Suprapubic skin (tissue), 4 donors: ENCODE results near the gene GSKIP. TPM values are rescaled to one million over a fixed set of nuclear protein-coding genes. Genes with fewer than 3 reads are reported as not detected.

ENCODE experiments used
- DNase-seq, 2 donors: peaks; one replicate each; pipeline ENCODE4 v3.0.0-alpha.2; 2019; ENCODE audit warnings: low spot score in 2 of 2
- H3K27ac ChIP-seq: fragments of 200-600 bp; sonication (generic); one replicate; pipeline ENCODE4 v1.5.1; 2019
- H3K27me3 ChIP-seq: fragments of 200-600 bp; sonication (generic); one replicate; pipeline ENCODE4 v1.5.1; 2019
- H3K36me3 ChIP-seq: fragments of 200-600 bp; sonication (generic); one replicate; pipeline ENCODE4 v1.5.1; 2019
- H3K4me1 ChIP-seq: fragments of 200-600 bp; sonication (generic); one replicate; pipeline ENCODE4 v1.5.1; 2019
- H3K4me3 ChIP-seq: fragments of 200-600 bp; sonication (generic); one replicate; pipeline ENCODE4 v1.5.1; 2019; ENCODE audit warnings: mild to moderate bottlenecking
- H3K9me3 ChIP-seq: fragments of 200-600 bp; sonication (generic); one replicate; pipeline ENCODE4 v1.5.1; 2019
- CTCF ChIP-seq, 2 donors: fragments of 200-600 bp in 1 of 2; fragments of 450-650 bp in 1 of 2; sonication (generic) in 1 of 2; IDR thresholded peaks; one replicate each; pipeline ENCODE4 v1.5.1; 2016 to 2019; ENCODE audit warnings: antibody characterized with exemption in 2 of 2, mild to moderate bottlenecking in 1 of 2, moderate library complexity in 1 of 2
- EP300 ChIP-seq: sonication (generic); formaldehyde crosslinking; IDR thresholded peaks from one replicate; pipeline ENCODE4 v1.6.1; 2017; ENCODE audit warnings: antibody characterized with exemption
- POLR2A ChIP-seq, 2 donors: fragments of 450-650 bp; IDR thresholded peaks; one replicate each; pipeline ENCODE4 v1.6.1; 2017; ENCODE audit warnings: antibody characterized with exemption in 2 of 2, mild to moderate bottlenecking in 2 of 2, moderate library complexity in 2 of 2
- POLR2AphosphoS5 ChIP-seq, 3 donors: sonication (generic); formaldehyde crosslinking; IDR thresholded peaks; one replicate each; pipeline ENCODE4 v1.6.1; 2017; ENCODE audit warnings: antibody characterized with exemption in 3 of 3
- WGBS: methylation state at CpG from one replicate; pipeline ENCODE4 v1.1.5; 2018; 5-methylcytosine and 5-hydroxymethylcytosine counted together
- total RNA-seq, 4 donors: library from RNA; depleted of rRNA; stranded (reverse); fragments of >200 nt; gene quantifications; one replicate each; pipeline ENCODE4 v1.1.0, GENCODE V29; 2016

GSKIP gene
- total RNA-seq, 4 donors from 2014 or later = 7.9 to 50.1 (median 24.7) TPM

- Histone ChIP-seq H3K27me3 (no peaks in the 10 kb centered on the region), H3K27ac (no peak overlapping the region), H3K36me3 (no peaks in the 10 kb centered on the region), H3K4me1 (peaks cover 11% of the 10 kb centered on the region), H3K9me3 (no peaks in the 10 kb centered on the region), H3K4me3 (peak overlapping the region; percentile 47)
- TF ChIP-seq EP300 (no peak), POLR2A (IDR thresholded peaks at IDR 0.05) (no peak), CTCF (IDR thresholded peaks at IDR 0.05) (no peak), POLR2AphosphoS5 (IDR thresholded peaks at IDR 0.05) (no peak)
- no peak for DNase-seq
- WGBS = 85% methylated on average over 17 of the region's 25 CpGs
Measured at GRCh38 chr14:96423446-96424108, 60.3 kb downstream of the GSKIP start.

- Histone ChIP-seq H3K4me3 (peak overlapping the region; percentile 47), H3K27ac (no peak overlapping the region), H3K4me1 (peaks cover 11% of the 10 kb centered on the region), H3K9me3 (no peaks in the 10 kb centered on the region), H3K27me3 (no peaks in the 10 kb centered on the region), H3K36me3 (no peaks in the 10 kb centered on the region)
- no peak for DNase-seq
- 5% methylated on average over 20 of the region's 33 CpGs for WGBS
- peak; percentile 58 to 68 for TF ChIP-seq CTCF (IDR thresholded peaks at IDR 0.05)
- TF ChIP-seq EP300 = no peak
Measured at GRCh38 chr14:96424109-96424989, 61.0 kb downstream of the GSKIP start.

- no peak for TF ChIP-seq POLR2AphosphoS5 (IDR thresholded peaks at IDR 0.05)
- TF ChIP-seq POLR2A (IDR thresholded peaks at IDR 0.05) = no peak
- TF ChIP-seq EP300 = no peak
- TF ChIP-seq CTCF (IDR thresholded peaks at IDR 0.05) = no peak
- no peaks in the 10 kb centered on the region for H3K27me3 ChIP-seq
- 69% methylated on average over 4 of the region's 4 CpGs for WGBS
- no peaks in the 10 kb centered on the region for H3K4me1 ChIP-seq
- H3K36me3 ChIP-seq = no peaks in the 10 kb centered on the region
- no peak overlapping the region for H3K27ac ChIP-seq
- no peak overlapping the region for H3K4me3 ChIP-seq
- no peaks in the 10 kb centered on the region for H3K9me3 ChIP-seq
- DNase-seq = no peak
Measured at GRCh38 chr14:96434040-96434439, 70.7 kb downstream of the GSKIP start.

Other genes starting within 250 kb of the GSKIP start
- 10 to 100 TPM in 3 of 4 donors, 1 to 10 TPM in 1; 9.7 to 17.9 (median 14.3) TPM for gene BDKRB2, start 158.7 kb upstream of the GSKIP start, total RNA-seq
- 1 to 10 TPM; 2.6 to 6.5 (median 4.1) TPM for gene BDKRB1, start 107.3 kb upstream of the GSKIP start, total RNA-seq
- 100 to 1,000 TPM in 1 of 4 donors, 10 to 100 TPM in 3; 24.6 to 103 (median 42.8) TPM for gene ATG2B, start 185 bp upstream of the GSKIP start, total RNA-seq
- 10 to 100 TPM in 3 of 4 donors, 1 to 10 TPM in 1; 7.4 to 14.3 (median 12.0) TPM for gene AK7, start 28.6 kb downstream of the GSKIP start, total RNA-seq
- 100 to 1,000 TPM in 2 of 4 donors, 10 to 100 TPM in 2; 76.6 to 250 (median 110) TPM for gene PAPOLA, start 138.9 kb downstream of the GSKIP start, total RNA-seq